ENCODE results near the gene CRCP.

- TF ChIP-seq POLR2AphosphoS5 (IDR thresholded peaks at IDR 0.05; ENCODE audit: borderline replicate concordance, low read depth, low read length), result no peak
- TF ChIP-seq EZH2 (IDR thresholded peaks at IDR 0.05), result no peak
- no peak for TF ChIP-seq FOXP2 (optimal IDR thresholded peaks at IDR 0.05; ENCODE audit: control extremely low read depth, extremely low read length, insufficient read depth)
These were observed 24.5 kb downstream of the CRCP start for GRCh38 chr7:66138994-66139752.
